GM12873 (cell line): ENCODE results near the gene CCL25.

Source experiments
- CTCF ChIP-seq: IDR thresholded peaks from 2 replicates; pipeline ENCODE4 v1.5.1; 2012; ENCODE audit warnings: low read depth, mild to moderate bottlenecking, moderate library complexity, low read length, control low read depth; ENCODE audit not compliant: insufficient read depth; ENCODE audit errors: missing control alignments

Gene CCL25

GRCh38 chr19:8038815-8039214 lies 13.7 kb upstream of the CCL25 start:
- no peak for TF ChIP-seq CTCF

- TF ChIP-seq CTCF: no peak
These were observed 13.3 kb upstream of the CCL25 start for GRCh38 chr19:8039231-8039630.

GRCh38 chr19:8041531-8041931 lies 11.0 kb upstream of the CCL25 start:
- TF ChIP-seq CTCF: no peak

- no peak for TF ChIP-seq CTCF
These were observed 9.7 kb upstream of the CCL25 start for GRCh38 chr19:8042900-8043299.

GRCh38 chr19:8044018-8044417 lies 8.5 kb upstream of the CCL25 start:
- TF ChIP-seq CTCF: no peak

- TF ChIP-seq CTCF: no peak
These were observed 6.5 kb upstream of the CCL25 start for GRCh38 chr19:8045872-8046568.

- TF ChIP-seq CTCF: no peak
These were observed 5.9 kb upstream of the CCL25 start for GRCh38 chr19:8046569-8047165.
